HG03159 (cell line): ENCODE measurements around the gene DMRT1.
"Not testable (repeated sequence)": the region's sequence is repeated elsewhere in the genome, so short reads cannot be mapped to it uniquely, and the experiment has no call there.

Experiments
- ATAC-seq: cut with Tn5 transposase; IDR thresholded peaks from one replicate; pipeline ENCODE4 v1.9.1; 2021; ENCODE audit warnings: mild to moderate bottlenecking, moderate library complexity; ENCODE audit not compliant: unreplicated experiment

The DMRT1 gene

GRCh38 chr9:995781-996180 lies 154.3 kb downstream of the DMRT1 start:
- ATAC-seq = no peak

- not testable (repeated sequence) for ATAC-seq
Measured at GRCh38 chr9:998299-999110, 157.0 kb downstream of the DMRT1 start.

DNA sequence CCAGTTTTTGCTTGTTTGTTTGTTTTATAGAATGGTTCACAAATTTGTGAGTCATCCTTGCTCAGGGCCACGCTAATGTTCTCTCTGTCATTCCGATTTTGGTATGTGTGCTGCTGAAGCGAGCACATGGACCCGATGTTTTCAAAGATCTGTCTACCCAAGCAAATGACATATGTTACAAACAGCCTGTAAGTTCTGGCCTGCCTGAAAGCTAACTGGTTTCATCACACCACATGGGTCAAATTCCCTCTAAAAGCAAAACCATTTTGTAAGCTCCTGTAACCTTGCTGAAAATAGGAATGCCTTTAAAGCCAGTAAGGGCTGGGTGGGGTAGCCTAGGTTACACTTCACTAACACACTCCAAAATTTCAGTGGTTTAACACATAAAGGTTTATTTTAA lies 160.3 kb downstream of the DMRT1 start:
- ATAC-seq = no peak

DNA sequence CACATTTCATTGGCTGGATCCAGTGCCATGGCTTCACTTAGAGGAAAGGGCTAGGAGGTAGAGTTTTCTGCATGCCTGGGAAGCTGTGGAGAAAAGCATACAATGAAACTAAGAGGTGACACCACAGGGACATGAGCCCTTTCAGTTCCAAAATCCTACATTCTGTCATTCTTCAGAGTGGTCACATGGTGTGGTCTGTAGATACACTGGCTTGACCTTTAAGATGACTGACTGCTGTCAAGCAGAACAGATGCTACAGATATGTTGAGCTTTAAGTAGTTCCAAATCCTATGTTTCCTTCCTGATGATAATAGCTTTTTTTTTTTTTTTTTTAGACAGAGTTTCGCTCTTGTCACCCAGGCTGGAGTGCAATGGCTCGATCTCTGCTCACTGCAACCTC lies 161.2 kb downstream of the DMRT1 start:
- no peak for ATAC-seq

- peak; percentile 63 for ATAC-seq
Measured at GRCh38 chr9:1005043-1005667, 163.7 kb downstream of the DMRT1 start.

- no peak for ATAC-seq
Measured at GRCh38 chr9:1007312-1007711, 165.8 kb downstream of the DMRT1 start.

- ATAC-seq = no peak
Measured at GRCh38 chr9:1008216-1008615, 166.7 kb downstream of the DMRT1 start.

GRCh38 chr9:1009101-1009707 lies 167.7 kb downstream of the DMRT1 start:
- ATAC-seq = peak; percentile 95

- no peak for ATAC-seq
Measured at GRCh38 chr9:1013021-1013420, 171.5 kb downstream of the DMRT1 start.

DNA sequence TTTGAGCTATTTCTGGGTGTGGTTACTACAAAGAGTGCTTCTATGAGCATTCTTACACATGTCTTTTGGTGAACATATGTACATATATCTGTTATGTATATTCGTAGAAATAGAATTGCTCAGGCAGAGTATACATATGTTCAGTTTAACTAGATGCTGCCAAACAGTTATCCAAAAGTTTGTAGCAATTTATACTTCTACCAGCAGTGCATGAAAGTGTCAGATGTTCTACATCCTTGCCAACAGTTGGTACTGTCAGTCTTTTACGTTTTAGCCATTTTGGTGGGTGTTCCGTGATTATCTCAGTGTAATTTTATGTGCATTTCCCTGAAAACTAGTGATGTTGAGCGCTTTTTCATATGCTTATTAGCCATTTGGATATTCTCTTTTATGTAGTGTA lies 172.7 kb downstream of the DMRT1 start:
- ATAC-seq = no peak

- ATAC-seq = no peak
Measured at GRCh38 chr9:1014640-1015039, 173.1 kb downstream of the DMRT1 start.

DNA sequence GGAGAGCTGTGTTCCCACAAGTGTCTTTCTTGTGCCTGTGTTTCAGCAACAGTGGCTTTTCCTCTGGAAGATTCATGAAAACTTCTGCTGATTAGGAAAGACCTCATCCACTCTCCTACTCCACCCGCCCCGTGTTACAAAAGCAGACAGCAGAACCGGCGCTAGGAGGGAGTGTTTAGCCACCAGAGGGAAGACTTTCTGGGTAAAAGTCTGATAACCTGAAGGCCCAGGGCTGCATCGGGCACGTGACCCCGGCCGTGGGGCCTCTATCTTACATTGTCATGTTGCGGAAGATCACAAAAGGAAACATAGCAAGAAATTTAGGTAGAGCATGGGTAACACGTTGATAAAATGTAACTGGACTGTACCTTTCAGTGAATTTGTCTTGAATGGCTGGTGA lies 176.6 kb downstream of the DMRT1 start:
- no peak for ATAC-seq
